RWPE1 (cell line): ENCODE results near the gene ABCB9.

Experiments used
- CTCF ChIA-PET: fragments of 350-600 bp; sonication (Branson Sonifier 250); formaldehyde crosslinking; extraction: SDS; loops from one replicate; lab custom pipeline; 2021; lab: Yijun Ruan, JAX
- POLR2A ChIA-PET: fragments of 400-600 bp; formaldehyde crosslinking; extraction: SDS; loops from one replicate; lab custom pipeline; 2020; ENCODE audit warnings: antibody characterized with exemption; ENCODE audit not compliant: low non-redundant PET; lab: Yijun Ruan, JAX
- DNase-seq: peaks from one replicate; pipeline ENCODE4 v3.0.0; 2012; ENCODE audit warnings: low spot score
- H3K27ac ChIP-seq: fragments of 450-650 bp; 2 replicates; pipeline ENCODE4 v1.5.1; 2017
- CTCF ChIP-seq: fragments of 450-650 bp; conservative IDR thresholded peaks from 2 replicates; pipeline ENCODE4 v1.5.1; 2017; ENCODE audit warnings: low read depth, mild to moderate bottlenecking

ABCB9 gene

DNA sequence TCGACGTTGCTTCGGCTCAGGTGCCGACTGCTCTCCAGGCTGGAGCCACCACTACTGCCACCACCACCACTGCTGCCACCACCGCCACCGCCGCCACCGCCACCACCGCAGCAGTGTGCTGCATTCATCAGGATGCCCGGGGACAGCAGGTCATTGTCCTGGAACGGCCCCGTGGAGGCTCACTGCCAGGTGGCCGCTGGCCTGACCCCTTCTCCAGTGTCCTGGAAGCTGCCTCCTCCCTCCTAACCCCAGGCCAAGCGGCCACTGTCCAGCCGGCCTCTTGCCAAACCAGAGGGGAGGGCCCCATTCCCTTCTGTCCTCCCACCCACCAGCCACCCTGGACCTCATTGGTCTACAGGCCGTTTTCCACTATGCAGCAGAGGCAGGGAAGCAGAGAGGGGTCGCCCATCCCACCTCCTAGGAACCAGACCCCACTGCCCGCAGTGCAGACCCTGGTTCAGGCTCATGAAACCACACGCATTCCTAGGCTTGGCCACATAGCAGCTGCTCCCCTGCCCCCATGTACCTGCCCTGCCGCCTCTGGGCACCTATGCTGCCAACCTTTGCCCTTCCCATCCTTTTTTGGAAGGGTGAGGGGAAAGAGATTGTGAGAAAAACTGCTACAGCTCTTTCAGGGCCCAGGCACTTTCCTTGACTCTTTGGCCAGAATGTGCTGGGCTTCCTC is 29.4 kb upstream of the ABCB9 start:
- POLR2A ChIA-PET = no interaction called here
- CTCF ChIA-PET = interaction anchor here (0.6 kb wide), 1 partner anchor 32 kb away, joined by 3 read pairs; no protein-coding TSS in a partner anchor
- TF ChIP-seq CTCF = no peak
- no peak overlapping the region for H3K27ac ChIP-seq
- DNase-seq = no peak

DNA sequence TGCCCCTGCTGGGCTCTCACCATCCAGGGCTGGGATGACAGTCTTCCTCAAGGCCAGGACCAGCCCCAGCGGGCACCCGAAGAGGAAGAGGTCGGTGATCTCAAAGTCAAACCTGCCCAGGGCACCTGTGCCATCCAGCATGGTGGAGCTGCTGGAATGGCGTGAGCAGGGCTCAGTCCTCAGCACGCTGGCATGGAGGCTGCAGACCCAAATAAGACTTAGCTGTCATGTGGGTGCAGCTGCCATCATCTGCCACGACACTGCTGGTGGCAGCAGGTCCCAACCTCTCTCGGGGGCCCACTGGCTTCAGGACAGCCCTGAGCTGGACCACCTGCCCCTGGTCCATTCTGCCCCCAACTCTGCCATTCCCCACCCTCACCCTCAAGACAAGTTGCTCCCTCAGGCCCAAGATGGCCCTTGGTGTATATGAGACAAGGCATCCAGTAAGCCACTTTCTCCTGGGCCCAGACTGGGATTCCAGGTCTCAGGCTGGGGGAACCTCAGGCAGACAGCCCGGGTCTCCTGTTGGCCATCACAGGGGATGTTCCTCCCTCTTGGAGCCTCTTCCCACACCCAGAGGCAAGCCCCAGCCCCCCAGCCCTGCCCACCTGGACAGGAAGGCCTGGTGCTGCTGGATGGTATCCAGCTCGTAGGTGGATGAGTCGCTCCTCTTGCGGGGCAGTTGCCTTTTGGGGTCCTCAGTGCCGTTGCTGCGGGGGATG is 28.7 kb upstream of the ABCB9 start:
- TF ChIP-seq CTCF = no peak
- DNase-seq = no peak
- ChIA-PET CTCF (interaction anchor here (0.7 kb wide), 2 partner anchors 47 to 97 kb away, joined by 3 to 4 read pairs; no protein-coding TSS in a partner anchor), POLR2A (no interaction called here)
- no peak overlapping the region for H3K27ac ChIP-seq

DNA sequence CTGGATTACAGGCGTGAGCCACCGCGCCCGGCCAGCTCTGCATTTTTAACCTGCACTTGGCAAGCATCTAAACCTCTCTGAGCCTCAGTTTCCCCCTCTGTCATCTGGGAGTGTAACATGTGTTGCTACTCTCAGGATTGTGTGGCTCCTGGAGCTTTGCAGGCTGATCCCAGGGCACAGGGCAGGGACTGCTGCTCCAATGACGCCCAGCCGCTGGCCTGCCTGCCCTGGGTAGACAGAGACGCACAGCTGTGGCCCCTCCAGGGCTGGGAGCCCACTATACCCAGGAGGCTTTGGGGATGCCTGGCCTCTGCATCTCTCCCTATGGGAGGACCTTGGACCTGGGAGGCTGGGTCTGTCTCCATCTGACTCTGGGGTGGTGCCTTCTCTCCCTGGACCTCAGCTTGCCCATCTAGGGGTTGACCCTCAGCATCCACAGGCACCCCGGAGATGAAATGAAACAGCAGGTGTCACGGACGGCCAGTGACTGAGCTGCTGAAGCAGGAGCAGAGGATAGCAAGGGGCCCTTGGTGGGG is 27.9 kb upstream of the ABCB9 start:
- no peak for TF ChIP-seq CTCF
- no peak for DNase-seq
- no peak overlapping the region for H3K27ac ChIP-seq
- ChIA-PET POLR2A (no interaction called here), CTCF (interaction anchor here (0.7 kb wide), 2 partner anchors 47 to 98 kb away, joined by 3 to 4 read pairs; no protein-coding TSS in a partner anchor)

DNA sequence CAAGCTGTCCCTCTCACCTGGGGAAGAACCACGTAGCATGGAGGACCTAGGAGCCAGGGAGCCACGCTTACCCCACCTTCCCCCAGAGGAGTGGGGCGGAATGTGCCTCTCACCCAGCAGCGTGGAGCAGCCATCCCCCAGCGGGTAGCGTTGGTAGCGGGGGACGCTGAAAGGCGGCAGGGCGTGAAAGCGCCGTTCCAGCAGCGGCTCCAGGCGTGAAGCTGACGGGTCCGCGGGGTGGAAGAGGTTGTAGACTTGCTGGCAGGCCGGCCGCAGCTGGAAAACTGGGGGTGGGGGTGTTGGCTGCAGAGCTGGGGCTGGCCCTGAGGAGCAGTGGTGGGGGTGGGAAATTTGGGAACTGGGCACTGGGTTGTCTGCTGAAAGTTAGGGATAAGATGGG is 26.1 kb upstream of the ABCB9 start:
- H3K27ac ChIP-seq = no peak overlapping the region
- POLR2A ChIA-PET = no interaction called here
- no peak for DNase-seq
- CTCF ChIA-PET = no interaction called here
- no peak for TF ChIP-seq CTCF

DNA sequence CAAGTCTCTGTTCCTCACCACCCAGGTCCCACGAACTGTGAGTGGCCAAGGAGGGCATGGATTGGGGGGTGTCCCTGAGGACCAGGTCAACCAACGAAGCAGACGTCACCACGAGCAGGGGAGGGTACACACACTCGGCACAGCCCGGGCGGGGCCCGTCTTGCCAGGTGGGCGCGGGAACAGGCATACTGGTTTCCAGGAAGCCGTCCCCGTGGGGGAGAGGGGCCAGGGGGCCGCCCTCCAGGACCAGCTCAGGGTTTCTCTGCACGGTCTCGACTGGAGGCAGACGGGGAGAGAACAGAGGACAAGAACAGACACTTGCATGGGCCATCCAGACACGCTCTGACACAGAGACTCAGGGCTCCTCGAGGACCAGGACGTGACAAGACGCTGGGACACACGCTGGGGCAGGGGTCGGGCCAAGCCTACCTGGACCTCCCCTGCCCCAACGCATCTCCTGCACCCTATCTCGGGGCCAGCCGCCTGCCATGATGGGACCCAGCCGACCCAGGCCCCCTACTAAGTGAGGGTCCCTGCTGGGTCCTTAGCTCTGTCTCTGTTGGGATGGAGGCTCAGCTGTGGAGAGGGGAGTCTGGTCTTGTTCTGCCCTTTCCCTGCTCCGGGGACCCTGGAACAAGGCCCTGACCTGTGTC is 25.5 kb upstream of the ABCB9 start:
- no peak for TF ChIP-seq CTCF
- ChIA-PET POLR2A (no interaction called here), CTCF (no interaction called here)
- no peak for DNase-seq
- H3K27ac ChIP-seq = no peak overlapping the region

DNA sequence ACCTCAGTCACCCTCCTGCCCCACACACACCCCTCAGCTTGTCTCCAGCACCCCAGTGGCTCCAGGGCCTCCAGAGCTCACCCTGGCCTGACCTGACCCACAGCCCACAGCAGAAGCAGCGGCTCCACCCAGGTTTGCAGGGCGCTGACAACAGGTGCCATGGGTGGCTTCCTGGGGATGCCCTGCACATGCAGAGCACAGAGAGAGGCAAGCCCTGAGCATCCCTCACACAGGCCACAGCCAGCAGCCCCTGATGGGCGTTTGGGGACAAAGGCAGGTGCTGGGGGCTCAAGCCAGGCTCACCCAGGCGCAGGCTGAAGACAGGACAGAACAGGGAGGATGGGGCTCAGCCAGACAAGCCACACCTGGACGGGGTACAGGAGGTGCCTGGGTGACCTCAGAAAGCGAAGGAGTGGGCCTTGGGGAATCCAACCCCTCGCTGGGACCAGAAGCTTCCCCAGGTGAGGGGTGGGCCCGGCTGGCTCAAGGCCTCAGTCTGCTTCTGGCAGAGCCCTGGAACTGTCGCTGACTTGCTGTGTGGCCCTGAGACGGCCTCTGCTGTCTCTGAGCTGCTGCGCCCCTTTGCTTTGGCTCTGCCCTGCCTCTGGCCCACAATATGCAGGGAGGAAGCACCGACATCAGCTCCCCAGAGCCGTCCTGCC is 24.8 kb upstream of the ABCB9 start:
- no peak for DNase-seq
- no peak for TF ChIP-seq CTCF
- CTCF ChIA-PET = no interaction called here
- no peak overlapping the region for H3K27ac ChIP-seq
- POLR2A ChIA-PET = interaction anchor here (0.5 kb wide), 1 partner anchor 163 kb away, joined by 5 read pairs; no protein-coding TSS in a partner anchor
